HG02884 (cell line): ENCODE results near the gene TARS3.

Experiments
- ATAC-seq: cut with Tn5 transposase; IDR thresholded peaks from one replicate; pipeline ENCODE4 v1.9.1; 2021; ENCODE audit warnings: mild to moderate bottlenecking, moderate library complexity; ENCODE audit not compliant: unreplicated experiment

Gene TARS3

GRCh38 chr15:101609742-101610610 is 114.3 kb downstream of the TARS3 start:
- no peak for ATAC-seq

- ATAC-seq, result no peak
These were observed 116.1 kb downstream of the TARS3 start for GRCh38 chr15:101608201-101608600.

DNA sequence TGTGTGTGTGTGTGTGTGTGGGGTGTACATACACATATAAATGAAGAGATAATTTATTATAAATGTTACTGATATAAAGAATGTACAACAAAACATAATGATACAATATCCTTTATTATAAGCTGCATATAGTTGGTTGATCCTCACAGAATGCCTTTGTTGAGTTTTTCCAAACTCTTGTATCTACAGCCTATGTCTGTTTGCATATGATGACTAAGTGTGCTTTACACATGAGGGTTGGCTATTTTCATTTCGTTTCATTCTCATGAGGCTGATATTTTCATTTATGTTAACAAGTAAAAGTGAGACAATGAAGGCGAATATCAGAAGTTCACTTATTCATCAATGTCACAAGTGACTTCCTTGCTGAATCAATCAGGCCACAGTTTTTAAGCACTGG is 117.2 kb downstream of the TARS3 start:
- ATAC-seq, result no peak

DNA sequence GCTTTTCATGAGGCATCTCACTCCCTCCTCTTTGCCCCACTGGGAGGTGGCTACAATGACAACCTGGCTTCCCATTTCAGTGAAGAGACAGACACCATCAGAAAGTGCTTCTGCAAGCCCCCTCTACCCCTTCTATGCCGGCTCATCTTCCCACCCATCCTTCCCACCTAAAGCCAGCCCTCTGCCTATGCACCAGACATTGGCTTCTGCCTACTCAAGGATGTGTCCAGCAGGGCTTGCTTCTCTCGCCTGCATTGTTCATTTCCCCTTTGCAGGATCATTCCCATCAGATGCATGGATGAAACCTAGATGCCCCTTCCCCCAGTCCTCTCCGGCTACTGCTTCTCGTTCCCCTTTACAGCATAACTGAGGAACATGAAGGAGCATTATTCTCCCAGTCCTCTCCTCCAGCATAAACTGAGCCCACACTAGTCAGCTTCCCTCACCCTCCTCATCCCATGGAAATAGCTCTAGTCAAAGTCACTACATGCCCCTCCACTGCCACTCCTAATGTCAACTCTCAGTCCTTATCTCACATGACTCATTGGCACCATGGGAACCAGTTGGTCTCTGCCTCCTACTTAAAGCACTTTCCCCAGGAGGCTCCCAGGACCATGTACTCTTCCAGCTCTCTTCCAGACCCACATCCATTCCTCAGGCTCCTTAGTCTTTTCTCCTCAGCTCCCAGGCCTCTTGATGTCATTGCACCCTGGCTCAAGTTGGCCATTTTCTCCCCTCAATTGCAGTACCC is 120.0 kb downstream of the TARS3 start:
- no peak for ATAC-seq
